HG02981 (cell line): ENCODE results near the gene HSD11B1.

Experiments used
- ATAC-seq: cut with Tn5 transposase; IDR thresholded peaks from one replicate; pipeline ENCODE4 v1.9.1; 2021; ENCODE audit warnings: mild to moderate bottlenecking, moderate library complexity; ENCODE audit not compliant: unreplicated experiment

The HSD11B1 gene

DNA sequence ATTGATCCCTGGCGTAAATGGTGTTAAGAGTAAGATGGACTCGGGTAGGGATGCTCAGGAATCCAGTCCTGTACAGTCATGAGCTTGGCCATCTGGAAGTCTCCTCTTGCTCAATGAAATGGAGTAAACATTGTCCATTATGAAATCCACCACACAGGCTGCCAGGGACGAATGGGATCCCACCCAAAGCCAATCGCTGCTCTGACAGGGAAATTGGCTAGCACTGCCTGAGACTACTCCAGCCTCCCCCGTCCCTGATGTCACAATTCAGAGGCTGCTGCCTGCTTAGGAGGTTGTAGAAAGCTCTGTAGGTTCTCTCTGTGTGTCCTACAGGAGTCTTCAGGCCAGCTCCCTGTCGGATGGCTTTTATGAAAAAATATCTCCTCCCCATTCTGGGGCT is at the start of gene HSD11B1:
Gene HSD11B1 (plus strand): TSS at position 263 of the 400 bp plus-strand sequence. CDS start 97 bp downstream, at position 360.
- no peak for ATAC-seq

DNA sequence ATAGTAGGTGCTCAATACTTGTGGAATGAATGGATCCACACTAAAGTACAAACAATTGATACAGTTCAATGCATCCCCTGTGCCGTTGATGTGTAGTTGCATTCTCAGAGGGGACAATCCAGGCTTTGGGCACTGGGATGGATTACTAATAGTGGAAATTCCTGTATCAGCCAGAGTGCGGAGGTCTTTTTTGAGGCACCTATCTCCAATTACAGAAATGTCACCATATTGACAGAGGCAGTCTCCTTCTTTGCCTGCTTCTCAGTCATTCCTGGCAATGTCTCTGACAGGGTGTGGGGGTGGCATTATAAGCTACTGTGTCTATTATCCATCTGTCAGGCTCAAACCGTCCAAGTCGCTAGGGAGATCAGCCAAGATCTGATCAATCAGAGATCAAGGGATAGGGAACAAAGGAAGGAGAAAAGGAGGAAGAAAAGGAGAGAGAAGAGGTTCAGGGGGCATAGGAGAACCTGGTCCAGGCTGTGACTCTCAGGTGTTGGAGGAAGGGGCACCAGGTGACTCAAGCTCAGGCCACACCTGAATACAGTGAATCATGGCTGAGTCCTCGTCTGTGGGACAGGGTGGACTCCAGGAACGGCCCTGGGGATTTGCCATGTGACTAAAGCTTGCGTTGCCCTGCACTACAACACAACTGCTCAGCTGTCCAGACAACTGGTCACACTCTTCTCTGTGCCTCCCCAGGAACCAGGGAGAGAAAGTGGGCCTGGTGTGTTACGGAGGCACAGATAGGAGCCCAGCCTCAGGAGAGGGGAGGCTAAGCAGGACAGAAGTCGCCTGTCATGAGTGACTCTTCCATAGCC is 49.0 kb upstream of the HSD11B1 start:
- no peak for ATAC-seq

DNA sequence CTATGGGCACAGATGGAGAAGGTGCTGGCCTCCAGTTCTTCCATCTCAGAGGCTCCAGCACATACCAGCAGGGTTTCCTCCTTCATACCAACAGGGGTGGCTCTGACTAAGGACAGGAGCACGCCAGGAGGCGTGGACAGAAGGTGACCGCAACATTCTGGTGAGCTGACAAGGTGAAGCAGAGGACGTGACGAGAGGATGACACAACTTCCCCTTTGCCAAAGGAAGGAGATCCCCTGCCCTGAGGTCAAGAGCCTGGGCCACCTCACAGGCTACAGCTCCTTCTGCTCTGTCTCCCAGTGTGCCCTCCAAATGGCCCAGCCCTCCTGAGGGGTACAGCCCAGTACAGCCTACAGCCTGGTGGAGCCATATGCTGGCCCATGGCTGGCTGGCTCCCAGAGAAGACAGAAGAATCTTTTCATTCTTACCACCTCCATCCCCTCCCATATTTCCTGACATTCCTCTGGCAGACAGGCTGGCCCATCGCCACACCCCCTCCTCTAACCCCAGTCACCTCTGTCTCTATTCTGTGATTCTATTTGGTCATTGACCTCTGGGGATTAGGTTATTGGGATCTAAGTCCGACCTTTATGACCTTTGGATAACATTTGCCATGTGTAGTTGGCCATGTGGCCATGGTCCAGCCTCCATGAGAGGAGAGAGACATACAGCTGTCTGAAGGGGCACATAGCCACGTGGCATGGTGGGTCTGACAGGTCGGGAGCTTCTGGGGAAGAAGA is 47.3 kb upstream of the HSD11B1 start:
- peak; percentile 38 for ATAC-seq

DNA sequence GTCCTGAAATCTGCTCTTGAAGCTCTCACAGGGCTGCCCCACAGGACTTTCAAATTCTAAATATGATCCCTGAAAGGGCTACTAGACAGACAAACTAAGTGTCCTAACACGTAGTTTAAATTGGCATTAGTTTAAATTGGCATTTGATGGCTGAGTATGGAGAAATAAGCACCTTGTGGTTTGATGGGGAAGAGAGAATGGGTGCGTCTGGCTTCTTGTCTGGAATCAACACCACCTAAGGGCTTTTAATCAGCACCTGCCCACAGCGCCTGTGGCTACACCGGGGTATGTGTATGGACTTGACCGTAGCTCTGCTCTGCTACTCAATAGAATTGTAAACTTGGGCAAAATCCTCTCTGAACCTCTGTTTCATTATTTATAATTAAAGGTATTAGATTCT is 46.7 kb upstream of the HSD11B1 start:
- ATAC-seq, result no peak

DNA sequence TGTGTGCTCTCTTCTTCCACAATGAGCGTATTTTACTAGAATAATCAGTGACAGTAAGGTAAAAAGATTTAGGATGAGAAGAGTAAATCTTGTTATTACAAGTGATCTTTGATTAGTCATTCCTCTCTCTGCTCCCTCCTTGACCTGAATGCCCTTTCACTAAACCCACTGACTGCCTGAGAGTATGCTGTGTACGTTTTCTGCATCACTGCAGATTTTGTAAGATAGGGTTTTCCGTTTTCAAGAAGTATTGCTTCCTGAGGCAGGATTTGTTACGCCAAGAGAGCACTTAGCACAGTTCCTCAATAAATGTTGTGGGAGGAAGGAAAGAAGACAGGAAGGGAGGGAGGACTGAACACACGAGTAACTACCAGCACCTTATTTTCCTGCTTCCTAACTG is 44.7 kb upstream of the HSD11B1 start:
- peak; percentile 88 for ATAC-seq

DNA sequence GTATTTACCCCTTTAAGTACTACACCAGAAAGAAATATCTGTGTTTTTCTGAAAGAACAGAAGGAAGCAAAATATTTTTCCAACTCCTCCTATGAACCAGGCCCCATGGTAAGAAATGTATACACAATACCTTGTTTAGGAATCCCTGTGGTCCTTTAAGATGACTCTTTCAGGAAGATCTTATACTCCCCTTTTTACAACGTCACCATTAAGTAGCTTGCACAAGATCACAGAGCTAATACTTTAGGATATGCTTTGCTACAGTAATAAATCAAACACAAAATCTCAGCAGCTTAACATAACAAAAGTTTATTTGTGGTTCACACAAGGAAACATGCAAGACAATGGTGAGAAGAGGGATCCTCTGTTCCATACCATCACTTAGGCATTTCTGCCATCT is 43.6 kb upstream of the HSD11B1 start:
- ATAC-seq, result no peak

DNA sequence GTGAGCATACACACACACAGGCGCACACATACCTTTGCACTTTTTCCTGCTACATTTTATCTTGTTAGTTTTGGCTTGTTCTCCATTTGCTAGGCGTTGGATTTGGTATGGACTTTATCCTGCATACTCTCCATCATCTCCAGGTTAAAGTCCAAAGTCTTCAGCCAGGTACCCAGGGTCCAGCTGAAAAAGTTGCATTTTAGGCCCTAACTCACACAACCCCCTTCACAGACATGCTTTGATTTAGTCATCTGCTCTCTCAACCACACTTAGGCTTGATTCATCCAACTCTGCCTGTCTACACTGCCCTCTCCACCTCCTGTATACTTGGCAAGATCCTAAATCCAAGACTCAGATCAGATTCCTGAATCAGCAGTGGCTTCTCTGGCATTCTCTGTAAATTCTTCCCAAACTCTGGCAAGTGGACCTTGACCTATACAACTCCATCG is 41.7 kb upstream of the HSD11B1 start:
- ATAC-seq, result no peak

DNA sequence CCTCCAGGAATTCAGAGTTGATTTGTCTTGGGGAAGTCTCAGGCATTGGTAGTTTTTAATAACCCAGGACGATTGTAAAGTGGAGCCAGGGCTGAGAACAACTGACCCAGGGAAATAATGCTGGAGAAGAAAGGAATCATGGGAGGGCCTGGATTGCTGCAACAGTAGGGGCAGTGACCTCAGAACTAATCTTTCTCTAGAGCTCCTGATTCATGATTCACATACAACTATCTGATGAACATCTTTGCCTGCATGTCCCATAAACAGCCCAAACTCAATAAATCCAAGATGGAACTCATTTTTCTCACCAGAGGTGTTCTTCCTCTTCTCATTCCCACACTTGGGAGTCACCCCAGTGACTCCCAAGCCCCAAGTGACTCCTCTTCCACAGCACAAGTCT is 37.5 kb upstream of the HSD11B1 start:
- no peak for ATAC-seq

DNA sequence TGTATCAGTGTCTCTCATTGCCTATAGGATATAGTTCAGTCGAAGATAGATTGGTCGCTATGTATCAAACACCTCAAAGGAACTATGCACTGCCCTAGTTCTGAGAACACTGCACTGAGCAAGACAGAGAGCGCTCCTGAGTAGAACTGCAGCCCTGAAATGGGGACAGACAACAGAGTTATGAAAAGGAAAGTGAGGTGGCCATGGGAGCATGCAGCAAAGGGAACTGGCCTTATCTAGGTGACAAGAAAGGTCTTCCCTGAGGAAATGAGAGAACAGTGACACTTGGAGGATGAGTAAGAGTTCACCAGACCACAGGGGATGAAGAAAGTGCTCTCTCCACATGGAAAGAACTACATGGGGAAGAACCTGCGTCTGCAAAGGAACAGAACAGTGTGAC is 36.9 kb upstream of the HSD11B1 start:
- no peak for ATAC-seq

DNA sequence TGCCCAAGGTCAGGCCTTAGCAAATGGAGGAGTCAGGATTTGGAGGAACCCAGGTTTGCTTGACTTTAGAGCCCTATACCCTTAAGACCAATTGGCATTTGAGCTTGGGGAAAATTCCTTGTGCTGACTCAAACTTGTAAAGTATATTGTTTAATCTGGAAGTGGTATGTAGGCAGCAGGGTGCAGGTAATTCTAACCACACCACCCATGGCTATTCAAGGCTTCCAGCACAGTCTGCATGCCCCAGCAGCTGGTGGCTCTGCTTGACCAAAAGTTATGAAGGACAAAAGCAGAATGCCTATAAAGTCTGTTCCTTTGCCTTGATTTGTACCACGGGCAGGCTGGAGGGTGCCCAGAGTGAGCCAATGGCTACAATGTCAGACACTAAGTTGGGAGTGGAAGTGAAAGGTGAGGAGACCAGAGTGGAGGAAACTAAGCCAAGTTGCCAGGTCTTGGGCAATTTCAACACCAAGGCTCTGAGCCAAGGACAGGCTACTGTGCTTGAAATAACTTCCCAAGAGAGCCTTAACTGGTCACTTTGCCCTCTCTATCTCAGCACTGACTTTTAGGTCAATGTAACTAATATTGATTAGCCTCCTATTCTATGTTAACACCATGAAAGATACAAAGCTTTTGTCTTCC is 34.1 kb upstream of the HSD11B1 start:
- no peak for ATAC-seq

DNA sequence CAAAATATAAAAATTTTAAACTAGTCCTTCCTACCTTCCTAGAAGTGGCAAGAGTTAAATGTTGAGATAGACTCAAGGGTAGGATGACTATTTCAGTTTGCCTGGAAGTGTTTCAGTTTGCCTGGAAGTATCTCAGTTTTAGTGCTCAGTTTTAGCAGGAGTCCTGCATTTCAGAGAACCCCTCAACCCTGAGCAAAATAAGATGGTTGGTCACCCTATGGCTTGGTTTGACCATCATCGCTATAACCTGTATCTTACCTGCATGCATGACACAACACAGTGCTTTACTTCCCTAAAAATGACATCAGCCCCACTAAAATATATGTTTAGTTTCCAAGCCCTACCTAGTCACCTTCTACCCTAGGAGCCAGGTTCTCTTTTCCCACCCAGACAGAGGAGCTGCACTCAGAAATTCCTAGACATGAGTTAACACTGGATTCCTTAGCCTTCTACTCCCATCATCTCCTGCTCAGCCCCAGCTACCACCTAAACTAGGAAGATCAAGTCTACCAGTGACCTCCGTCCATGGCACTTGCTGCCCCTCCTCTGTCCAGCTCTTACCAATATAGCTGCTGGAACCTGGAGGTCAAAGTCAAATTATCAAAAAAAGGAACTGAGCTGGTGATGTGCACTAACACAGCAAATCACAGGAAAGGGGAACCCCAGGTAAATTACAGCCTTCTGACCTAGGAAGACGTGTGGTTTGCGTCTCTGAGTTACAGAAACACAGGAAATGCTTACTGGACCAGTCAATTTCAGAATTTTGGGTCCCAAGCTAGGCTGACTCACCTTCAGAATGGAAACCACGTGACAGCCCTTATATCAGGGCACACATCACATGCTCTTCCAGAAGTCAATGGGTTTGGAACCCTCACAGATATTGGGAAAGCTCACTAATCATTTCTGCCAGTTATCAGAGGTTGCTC is 31.7 kb upstream of the HSD11B1 start:
- peak; percentile 96 for ATAC-seq

DNA sequence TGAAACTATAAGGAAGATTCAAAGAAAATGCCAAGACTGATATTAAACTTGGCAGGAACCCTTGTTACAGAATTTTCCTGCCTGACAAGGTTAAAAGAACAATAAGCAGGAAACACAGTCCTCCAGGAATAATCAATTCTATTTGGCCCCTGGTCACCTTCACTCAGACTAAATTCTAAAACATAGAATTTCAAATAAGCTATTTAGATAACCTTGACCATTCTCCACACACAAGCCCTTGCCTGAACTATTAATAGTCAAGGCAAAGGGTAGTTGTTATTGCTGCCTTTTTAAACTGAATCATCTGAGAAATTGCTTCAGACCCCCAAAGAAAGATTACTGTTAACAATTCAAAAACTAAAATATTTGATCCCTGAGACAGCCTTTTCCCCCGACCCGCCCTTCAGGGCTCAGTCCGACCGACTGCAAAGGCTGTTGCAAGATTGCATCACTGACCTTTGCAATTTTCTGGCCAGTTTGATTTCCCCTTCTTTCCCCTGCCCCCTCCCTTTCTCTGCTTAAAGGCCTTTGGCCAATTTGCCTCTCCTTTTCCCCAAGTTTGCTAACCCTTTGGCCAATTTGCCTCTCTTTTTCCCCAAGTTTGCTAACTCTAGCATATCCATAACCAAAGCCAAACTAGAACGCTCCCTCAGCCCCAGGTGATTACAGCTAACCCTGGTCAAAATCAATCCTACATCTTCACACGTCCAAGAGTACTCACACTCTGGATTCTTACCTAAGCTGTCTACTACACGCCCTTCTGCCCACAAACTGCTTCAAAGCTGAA is 30.8 kb upstream of the HSD11B1 start:
- no peak for ATAC-seq

DNA sequence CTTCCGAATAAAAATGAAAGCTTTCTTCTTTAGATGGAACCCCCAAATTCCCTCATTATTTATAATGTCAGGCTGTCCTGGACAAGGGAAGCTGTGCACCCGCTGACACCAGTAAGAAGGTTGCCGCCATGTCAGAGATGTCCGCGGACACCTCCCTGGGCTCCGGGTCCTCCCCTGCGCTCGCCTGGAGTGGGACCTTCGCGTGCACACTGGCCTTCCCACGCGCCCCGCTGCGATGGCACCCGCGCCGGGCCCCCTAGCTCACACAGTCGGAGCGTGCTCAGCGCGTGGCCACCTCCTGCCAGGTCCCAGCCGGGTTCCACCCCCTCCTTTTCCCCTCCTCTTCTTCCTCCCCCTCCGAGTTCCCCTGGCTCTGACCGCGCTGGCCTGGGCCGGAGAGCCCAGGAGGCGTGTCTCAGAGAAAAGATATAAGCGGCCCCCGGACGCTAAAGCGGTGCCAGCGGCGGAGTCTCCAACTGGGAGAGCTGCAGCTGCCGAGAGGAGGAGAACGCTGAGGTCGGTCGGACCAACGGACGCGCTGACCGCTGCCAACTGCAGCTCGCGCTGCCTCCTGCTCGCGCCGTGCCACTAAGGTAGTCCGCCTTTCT is 29.6 kb upstream of the HSD11B1 start, which contains the start of gene G0S2:
Gene G0S2 (plus strand): TSS at position 456 of the 608 bp plus-strand sequence. CDS start 273 bp downstream, outside the sequence.
- no peak for ATAC-seq

DNA sequence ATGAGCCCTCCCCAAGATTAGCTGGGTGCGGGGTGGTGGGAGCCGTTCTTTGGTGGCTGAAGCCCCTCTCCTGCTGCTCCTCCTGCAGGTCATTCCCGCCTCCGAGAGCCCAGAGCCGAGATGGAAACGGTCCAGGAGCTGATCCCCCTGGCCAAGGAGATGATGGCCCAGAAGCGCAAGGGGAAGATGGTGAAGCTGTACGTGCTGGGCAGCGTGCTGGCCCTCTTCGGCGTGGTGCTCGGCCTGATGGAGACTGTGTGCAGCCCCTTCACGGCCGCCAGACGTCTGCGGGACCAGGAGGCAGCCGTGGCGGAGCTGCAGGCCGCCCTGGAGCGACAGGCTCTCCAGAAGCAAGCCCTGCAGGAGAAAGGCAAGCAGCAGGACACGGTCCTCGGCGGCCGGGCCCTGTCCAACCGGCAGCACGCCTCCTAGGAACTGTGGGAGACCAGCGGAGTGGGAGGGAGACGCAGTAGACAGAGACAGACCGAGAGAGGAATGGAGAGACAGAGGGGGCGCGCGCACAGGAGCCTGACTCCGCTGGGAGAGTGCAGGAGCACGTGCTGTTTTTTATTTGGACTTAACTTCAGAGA is 29.0 kb upstream of the HSD11B1 start:
- no peak for ATAC-seq

DNA sequence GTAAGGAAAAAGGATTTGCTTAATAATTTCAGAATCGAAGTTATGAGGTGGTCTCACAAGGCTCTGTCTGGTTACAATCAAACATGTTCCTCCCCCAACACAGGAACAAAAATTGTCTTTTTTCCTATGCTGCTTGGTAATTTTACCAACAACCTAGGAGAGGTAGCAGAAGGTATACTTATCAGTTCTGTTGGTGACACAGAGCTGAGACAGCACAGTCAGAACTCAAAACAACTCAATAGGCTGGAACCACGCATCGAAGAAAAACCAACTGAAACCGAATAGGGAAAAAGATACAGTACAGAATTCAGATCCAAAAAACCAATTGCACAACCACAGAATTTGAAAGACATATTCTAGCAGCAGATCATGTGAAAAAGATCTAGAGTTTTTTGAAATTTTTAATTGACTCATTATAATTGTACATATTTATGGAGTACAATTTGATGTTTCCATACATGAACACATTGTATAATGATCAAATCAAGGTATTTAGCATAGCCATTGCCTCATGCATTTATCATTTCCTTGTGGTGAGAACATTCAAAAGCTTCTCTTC is 25.6 kb upstream of the HSD11B1 start:
- no peak for ATAC-seq

DNA sequence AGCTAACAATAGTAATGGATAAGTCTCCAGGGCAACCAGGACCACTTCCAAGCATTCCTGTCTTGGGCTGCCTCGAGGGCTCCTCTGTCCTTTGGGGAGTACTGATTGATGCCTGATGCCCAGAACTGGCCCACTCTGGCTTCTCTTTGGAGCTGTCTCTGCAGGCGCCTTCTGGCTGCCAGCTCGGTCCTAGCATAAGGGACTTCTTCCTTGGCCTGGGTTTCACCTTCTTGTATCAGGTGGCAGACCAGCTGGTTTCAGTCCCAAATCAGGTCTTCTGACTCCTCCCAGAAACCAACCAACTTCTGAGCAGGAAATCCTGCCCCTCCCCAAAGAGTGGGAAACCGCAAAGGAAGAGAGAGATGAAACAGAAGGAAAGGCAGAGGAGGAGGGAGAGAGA is 18.8 kb upstream of the HSD11B1 start:
- ATAC-seq, result no peak

DNA sequence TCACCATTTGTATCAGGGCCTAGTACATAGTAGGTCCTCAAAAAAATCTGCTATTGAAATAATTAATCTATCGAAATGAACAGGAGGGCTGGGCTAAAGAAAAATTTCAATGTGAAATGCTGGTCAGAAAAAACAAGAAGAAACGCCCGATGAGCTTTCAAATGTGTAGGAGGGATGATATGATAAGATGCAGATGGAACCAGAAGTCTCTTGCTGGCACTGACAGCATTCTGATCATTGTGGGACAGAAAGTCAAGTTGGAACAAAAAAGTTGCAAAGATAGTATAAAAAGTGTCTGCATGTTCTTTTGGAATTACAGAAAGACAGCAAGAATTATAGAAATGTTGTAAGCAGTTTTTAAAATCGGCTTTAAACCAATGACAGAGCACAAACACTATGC is 18.3 kb upstream of the HSD11B1 start:
- no peak for ATAC-seq

DNA sequence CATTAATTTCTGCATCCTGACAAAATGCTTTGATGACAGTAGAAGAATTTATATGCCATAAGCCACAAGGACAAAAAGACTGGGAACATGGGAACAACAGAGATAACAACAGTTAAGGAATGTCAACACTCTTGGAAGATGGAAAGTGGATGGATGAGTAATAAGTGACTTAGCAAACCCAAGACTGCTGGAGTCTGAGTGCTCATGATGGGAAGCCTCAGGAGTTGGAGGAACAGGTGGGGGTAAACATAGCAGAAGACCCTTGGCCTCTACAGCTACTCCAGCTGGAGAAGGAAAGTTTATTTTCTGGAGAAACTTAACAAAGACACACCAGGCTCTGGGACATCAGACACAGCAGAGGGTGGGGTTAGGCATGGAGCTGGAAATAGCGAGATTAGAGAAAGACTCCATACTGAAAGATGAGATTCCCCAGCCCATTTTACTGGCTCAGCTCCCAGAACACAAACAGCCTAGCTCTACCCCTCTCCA is 15.9 kb upstream of the HSD11B1 start:
- ATAC-seq, result no peak
